GM03348 (cell line): ENCODE results near the gene EIF2S2.
A peak's percentile ranks its signal among the peaks of the same experiment; 100 is the strongest.

Experiments used
- DNase-seq: peaks from one replicate; pipeline ENCODE4 v3.0.0; 2012; ENCODE audit warnings: low spot score

Gene EIF2S2

GRCh38 chr20:34064286-34064685 is 47.8 kb downstream of the EIF2S2 start:
- no peak for DNase-seq

GRCh38 chr20:34062570-34063482 is 49.2 kb downstream of the EIF2S2 start:
- DNase-seq, result peak; percentile 56

DNA sequence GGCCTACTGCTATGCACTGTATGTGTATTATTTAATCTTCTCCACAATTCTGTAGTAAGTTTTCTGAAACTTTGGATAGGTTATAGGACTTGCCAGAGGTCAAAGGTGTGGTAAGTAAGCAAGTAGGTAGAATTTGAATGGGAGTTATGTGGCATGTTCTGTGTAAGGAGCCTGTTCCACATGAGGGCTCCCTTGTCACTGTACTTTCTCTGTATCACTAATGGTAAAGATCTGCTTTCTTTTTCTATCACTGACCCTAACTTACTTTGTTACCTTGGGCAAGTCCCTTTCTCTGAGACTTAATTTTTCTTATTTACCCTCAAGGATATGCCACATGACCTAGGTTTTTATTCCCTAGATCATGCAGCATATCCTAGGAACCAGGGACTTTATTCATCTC is 50.3 kb downstream of the EIF2S2 start:
- no peak for DNase-seq

DNA sequence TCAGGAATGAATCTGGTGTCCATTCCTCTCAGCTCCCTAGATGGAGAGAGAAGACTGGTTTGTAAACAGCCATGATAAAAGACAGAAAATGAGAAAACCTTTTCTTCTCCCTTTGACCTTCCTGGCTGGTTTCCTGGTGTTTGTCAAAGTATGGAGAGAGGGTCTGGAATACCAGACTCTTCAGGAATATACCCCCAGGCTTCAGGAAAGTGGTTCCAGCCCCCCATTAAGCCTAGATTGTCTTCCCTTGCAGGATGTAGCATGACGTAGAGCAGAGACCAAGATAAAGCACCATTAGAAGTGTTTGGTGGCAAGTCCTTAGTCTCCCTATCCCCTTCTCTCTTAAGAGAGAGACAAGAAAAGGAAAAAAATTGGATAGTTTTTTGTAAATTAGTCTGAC is 51.1 kb downstream of the EIF2S2 start:
- no peak for DNase-seq

DNA sequence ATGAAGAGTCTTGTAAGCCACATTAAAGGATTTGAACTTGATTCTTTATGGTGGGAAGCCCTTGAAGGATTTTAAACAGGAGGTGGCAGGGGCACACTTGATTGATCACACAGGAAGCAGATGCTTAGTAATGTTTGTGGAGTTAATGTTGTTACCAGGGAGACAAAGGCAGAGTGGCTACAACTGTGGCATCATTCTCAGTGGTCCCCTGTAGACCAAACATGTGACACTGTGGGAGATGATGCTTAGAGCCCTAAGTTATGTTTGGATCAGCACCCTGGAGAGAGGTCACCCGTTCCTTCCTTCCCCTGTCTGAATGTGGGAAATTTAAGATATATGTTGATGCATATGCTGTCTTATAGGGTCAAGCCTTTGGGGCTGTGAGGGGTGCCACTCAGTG is 53.2 kb downstream of the EIF2S2 start:
- no peak for DNase-seq

GRCh38 chr20:34055290-34055689 is 56.8 kb downstream of the EIF2S2 start:
- DNase-seq, result no peak

GRCh38 chr20:34052414-34052813 is 59.6 kb downstream of the EIF2S2 start:
- no peak for DNase-seq

GRCh38 chr20:34049897-34050695 is 61.9 kb downstream of the EIF2S2 start:
- DNase-seq, result no peak

GRCh38 chr20:34049389-34049788 is 62.7 kb downstream of the EIF2S2 start:
- no peak for DNase-seq

- DNase-seq, result no peak
Measured at GRCh38 chr20:34047917-34048316, 64.1 kb downstream of the EIF2S2 start.

GRCh38 chr20:34047010-34047687 is 64.9 kb downstream of the EIF2S2 start:
- DNase-seq, result no peak

- DNase-seq, result no peak
Measured at GRCh38 chr20:34045930-34046725, 65.9 kb downstream of the EIF2S2 start.

- DNase-seq, result peak; percentile 19
Measured at GRCh38 chr20:34045294-34045693, 66.7 kb downstream of the EIF2S2 start.

DNA sequence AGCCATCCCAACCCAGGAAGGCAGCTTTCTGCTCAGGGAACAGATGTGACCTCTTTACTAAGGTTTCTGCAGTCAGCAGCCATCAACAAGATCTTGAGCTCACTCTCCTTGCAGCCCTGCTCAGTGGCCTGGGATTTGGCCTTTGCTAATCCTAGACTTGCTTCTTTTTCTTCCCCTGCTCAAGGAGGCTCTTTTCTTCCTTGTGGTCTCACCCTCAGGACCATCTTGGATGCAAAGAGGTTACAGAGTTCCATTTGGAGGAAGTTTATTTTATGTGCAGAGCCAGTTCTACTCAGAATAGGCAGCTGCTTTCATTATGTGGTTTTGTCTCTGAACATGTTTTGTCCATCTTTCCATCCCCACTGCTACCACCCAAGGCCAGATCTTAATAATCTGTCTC is 69.0 kb downstream of the EIF2S2 start:
- DNase-seq, result no peak

DNA sequence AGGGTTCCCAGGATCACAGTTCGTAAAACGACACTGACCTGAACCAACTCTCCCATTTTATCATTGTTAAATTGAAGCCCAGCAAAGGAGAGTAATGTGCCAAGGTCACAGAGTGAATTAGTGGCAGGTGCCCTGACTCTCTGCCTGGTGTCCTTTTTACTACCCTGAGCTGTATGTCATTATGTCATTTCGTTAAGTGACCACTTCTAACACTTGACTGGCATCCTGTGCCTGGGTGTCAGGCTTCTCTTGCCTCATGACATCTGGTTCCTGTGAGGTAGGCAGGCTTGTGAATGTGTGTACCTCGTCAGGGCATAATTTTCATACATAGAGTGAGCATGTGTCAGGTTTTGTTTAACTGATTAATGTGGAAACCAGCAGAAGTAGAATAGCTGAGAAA is 69.8 kb downstream of the EIF2S2 start:
- DNase-seq, result no peak

GRCh38 chr20:34041226-34041625 is 70.8 kb downstream of the EIF2S2 start:
- DNase-seq, result no peak

- DNase-seq, result no peak
Measured at GRCh38 chr20:34040300-34040995, 71.6 kb downstream of the EIF2S2 start.
